ENCODE results near the gene PLA2G4F.

DNA sequence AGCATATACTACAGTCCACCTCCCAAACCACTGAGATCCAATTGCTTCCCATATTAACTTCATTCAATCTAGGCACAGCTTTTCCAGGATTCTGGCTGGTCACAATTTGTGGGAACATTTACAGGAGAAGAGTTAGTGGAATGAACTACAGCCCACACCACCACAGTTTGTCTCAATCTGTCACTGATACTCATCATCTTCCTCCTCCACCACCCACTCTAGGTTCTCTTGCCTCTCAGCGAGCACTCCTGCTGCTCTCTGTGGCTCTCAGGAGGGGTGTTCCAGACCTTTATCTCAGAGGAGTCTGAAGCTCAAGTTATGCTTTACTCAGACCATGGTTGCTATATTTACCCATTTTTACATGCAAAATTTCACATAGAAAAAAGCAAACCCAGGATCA, 36.2 kb downstream of the PLA2G4F start:
- TF ChIP-seq CTCF (IDR thresholded peaks at IDR 0.05) (no peak), POLR2A (IDR thresholded peaks at IDR 0.05) (no peak)
